Kidney (tissue), 14 donors: Measurements from ENCODE around the gene PLXNA2. TPM values are rescaled to one million over a fixed set of nuclear protein-coding genes. Genes with fewer than 3 reads are reported as not detected.

Experiments used
- DNase-seq, 5 donors: peaks; one replicate each; pipeline ENCODE4 v3.0.0-alpha.2; 2013 to 2020
- FAIRE-seq: peaks from 2 replicates; lab custom pipeline; 2012; peaks lifted over from hg19 to GRCh38; lab: Jason Lieb, UNC
- H3K27ac ChIP-seq, 2 donors: one replicate each; pipeline ENCODE4 v1.7.0; 2013; ENCODE audit warnings: low read depth in 2 of 2, low read length in 2 of 2, inconsistent platforms in 1 of 2
- H3K27me3 ChIP-seq: one replicate; pipeline ENCODE4 v1.7.1; 2013; ENCODE audit warnings: low read length, inconsistent platforms; ENCODE audit not compliant: control insufficient read depth, insufficient read depth
- H3K36me3 ChIP-seq, 3 donors: one replicate each; pipeline versions ENCODE4 v1.7.0 to v1.7.1; 2013; ENCODE audit warnings: low read length in 3 of 3, control low read depth in 1 of 3, inconsistent platforms in 1 of 3; ENCODE audit not compliant: insufficient read depth in 3 of 3, control insufficient read depth in 2 of 3
- H3K4me1 ChIP-seq, 3 donors: one replicate each; pipeline versions ENCODE4 v1.7.0 to v1.7.1; 2013; ENCODE audit warnings: low read length in 3 of 3, inconsistent platforms in 1 of 3, low read depth in 1 of 3; ENCODE audit not compliant: control insufficient read depth in 2 of 3, insufficient read depth in 2 of 3
- H3K4me3 ChIP-seq, 3 donors: one replicate each; pipeline versions ENCODE4 v1.7.0 to v1.8.1; 2013; ENCODE audit warnings: low read length in 3 of 3, control low read depth in 1 of 3, inconsistent platforms in 1 of 3
- H3K9ac ChIP-seq, 3 donors: one replicate each; pipeline versions ENCODE4 v1.7.0 to v1.7.1; 2013; ENCODE audit warnings: low read length in 3 of 3, control low read depth in 1 of 3, inconsistent platforms in 1 of 3
- H3K9me3 ChIP-seq, 3 donors: one replicate each; pipeline versions ENCODE4 v1.7.0 to v1.7.1; 2013; ENCODE audit warnings: low read length in 3 of 3, control low read depth in 1 of 3, inconsistent platforms in 1 of 3; ENCODE audit not compliant: control insufficient read depth in 2 of 3, insufficient read depth in 1 of 3
- intact Hi-C: fragments of 100-400 bp; cut with DNase I; formaldehyde crosslinking; loops from one replicate; pipeline ENCODE4 v1.11.1; 2022
- polyA plus RNA-seq: library from polyadenylated mRNA; stranded (reverse); fragments of 350-450 nt; fragmentation: Illumina TruSeq; extraction: RNeasy Lipid Tissue Mini Kit (QIAGEN cat#74804); gene quantifications from one replicate; pipeline ENCODE4 v1.2.3, GENCODE V29; 2014; ENCODE audit warnings: low read depth, low replicate concordance; ENCODE audit not compliant: insufficient read depth
- total RNA-seq: library from RNA; stranded (reverse); fragmentation: NEBNext Ultra II Directional; extraction: Animal tissue kit (Norgen Biotek cat#: 25700); gene quantifications from one replicate; pipeline ENCODE4 v1.2.1, GENCODE V29; 2021
- TF ChIP-seq, protein P1 (sequence below): IDR thresholded peaks from 3 replicates; pipeline ENCODE4 v1.5.1; 2012; ENCODE audit warnings: mild to moderate bottlenecking, moderate library complexity, borderline replicate concordance; ENCODE audit not compliant: insufficient read depth; ENCODE audit errors: extremely low read depth
- donor health status: control.
- donor health status: control.
- donor health status: control.
- donor health status: control.
- donor health status: control.
- donor health status: DM: yes; HTN: yes; CAD: no.
- donor health status: Normal renal cell carcinoma (clear cell type).

Gene PLXNA2
- total and polyA plus RNA-seq, 2 donors from 2014 or later = 2.4 to 27.9 TPM

DNA sequence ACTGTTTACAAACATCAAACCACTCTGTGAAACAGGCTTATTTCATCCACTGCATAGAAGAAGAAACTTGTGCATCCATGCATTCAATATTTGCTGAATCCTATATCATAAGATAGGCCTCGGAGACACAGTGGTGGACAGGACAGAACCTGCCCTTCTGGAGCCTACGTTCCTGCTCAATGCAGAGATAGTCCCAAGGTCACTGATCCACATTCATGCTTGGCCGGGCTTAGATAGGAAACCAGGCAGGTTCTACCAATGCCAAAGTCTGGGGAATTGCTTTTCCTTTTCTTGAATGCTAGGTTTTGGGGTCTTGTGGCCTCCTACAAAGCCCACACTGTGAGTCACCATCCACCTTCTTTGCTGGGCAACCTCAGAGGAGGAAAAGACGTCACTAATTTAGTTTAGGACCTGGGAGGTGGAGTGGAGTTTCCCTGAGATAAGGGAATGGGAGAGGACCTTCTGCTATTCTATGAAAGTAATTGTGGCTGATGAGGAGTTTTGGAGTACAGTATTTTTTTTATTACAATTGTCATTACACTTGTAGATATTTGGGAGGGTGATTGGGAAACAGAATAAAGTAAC lies 233.6 kb downstream of the PLXNA2 start:
- Histone ChIP-seq H3K36me3 (no peaks in the 10 kb centered on the region), H3K27me3 (no peaks in the 10 kb centered on the region), H3K27ac (no peak overlapping the region), H3K4me3 (no peak overlapping the region), H3K4me1 (no peaks in the 10 kb centered on the region), H3K9ac (no peak overlapping the region), H3K9me3 (peaks cover 0 to 6% (median 0%) of the 10 kb centered on the region in 3 donors)
- intact Hi-C loops = no loop called here
- TF ChIP-seq, protein P1, sequence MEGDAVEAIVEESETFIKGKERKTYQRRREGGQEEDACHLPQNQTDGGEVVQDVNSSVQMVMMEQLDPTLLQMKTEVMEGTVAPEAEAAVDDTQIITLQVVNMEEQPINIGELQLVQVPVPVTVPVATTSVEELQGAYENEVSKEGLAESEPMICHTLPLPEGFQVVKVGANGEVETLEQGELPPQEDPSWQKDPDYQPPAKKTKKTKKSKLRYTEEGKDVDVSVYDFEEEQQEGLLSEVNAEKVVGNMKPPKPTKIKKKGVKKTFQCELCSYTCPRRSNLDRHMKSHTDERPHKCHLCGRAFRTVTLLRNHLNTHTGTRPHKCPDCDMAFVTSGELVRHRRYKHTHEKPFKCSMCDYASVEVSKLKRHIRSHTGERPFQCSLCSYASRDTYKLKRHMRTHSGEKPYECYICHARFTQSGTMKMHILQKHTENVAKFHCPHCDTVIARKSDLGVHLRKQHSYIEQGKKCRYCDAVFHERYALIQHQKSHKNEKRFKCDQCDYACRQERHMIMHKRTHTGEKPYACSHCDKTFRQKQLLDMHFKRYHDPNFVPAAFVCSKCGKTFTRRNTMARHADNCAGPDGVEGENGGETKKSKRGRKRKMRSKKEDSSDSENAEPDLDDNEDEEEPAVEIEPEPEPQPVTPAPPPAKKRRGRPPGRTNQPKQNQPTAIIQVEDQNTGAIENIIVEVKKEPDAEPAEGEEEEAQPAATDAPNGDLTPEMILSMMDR = no peak
- DNase-seq (no peak), FAIRE-seq (no peak)

- FAIRE-seq (no peak), DNase-seq (peak in 1 of 5 donors; percentile 39)
These were observed 234.3 kb downstream of the PLXNA2 start for GRCh38 chr1:208009706-208010444.

DNA sequence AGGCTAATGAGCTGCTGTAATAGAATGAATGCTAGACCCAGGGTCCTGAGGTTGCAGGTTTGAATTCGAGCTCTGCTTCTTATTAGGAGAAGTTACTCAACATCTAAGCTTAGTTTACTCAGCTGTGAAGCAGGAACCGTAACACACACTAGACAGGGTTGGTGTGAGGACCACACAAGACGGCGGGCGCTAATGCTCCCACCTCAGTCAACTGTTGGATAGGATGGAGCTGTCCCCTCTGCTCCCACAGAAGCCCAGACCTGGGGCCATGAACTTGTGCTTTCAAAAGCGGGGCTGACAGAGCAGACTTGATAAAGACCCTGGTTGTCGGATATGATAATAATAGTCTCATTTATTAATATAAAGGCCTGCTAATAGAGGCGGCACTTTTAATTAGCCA lies 234.9 kb downstream of the PLXNA2 start:
- no peaks in the 10 kb centered on the region for H3K27me3 ChIP-seq
- TF ChIP-seq, protein P1 = no peak
- no peaks in the 10 kb centered on the region for H3K4me1 ChIP-seq
- no peak for FAIRE-seq
- H3K4me3 ChIP-seq = no peak overlapping the region
- intact Hi-C loops = no loop called here
- DNase-seq = no peak
- H3K9ac ChIP-seq = no peak overlapping the region
- no peaks in the 10 kb centered on the region for H3K36me3 ChIP-seq
- H3K27ac ChIP-seq = no peak overlapping the region
- H3K9me3 ChIP-seq = peaks cover 0 to 6% (median 0%) of the 10 kb centered on the region in 3 donors

More at GRCh38 chr1:208009706-208010444, 234.3 kb downstream of the PLXNA2 start:
- Histone ChIP-seq H3K9ac (no peak overlapping the region), H3K27me3 (no peaks in the 10 kb centered on the region), H3K27ac (no peak overlapping the region), H3K4me3 (no peak overlapping the region), H3K36me3 (no peaks in the 10 kb centered on the region), H3K4me1 (no peaks in the 10 kb centered on the region), H3K9me3 (peaks cover 0 to 6% (median 0%) of the 10 kb centered on the region in 3 donors)
- intact Hi-C loops = no loop called here
- TF ChIP-seq, protein P1 = no peak
